ENCODE results near the gene TESK2.
A peak's percentile ranks its signal among the peaks of the same experiment; 100 is the strongest.

TESK2 gene, protein sequence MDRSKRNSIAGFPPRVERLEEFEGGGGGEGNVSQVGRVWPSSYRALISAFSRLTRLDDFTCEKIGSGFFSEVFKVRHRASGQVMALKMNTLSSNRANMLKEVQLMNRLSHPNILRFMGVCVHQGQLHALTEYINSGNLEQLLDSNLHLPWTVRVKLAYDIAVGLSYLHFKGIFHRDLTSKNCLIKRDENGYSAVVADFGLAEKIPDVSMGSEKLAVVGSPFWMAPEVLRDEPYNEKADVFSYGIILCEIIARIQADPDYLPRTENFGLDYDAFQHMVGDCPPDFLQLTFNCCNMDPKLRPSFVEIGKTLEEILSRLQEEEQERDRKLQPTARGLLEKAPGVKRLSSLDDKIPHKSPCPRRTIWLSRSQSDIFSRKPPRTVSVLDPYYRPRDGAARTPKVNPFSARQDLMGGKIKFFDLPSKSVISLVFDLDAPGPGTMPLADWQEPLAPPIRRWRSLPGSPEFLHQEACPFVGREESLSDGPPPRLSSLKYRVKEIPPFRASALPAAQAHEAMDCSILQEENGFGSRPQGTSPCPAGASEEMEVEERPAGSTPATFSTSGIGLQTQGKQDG

DNA sequence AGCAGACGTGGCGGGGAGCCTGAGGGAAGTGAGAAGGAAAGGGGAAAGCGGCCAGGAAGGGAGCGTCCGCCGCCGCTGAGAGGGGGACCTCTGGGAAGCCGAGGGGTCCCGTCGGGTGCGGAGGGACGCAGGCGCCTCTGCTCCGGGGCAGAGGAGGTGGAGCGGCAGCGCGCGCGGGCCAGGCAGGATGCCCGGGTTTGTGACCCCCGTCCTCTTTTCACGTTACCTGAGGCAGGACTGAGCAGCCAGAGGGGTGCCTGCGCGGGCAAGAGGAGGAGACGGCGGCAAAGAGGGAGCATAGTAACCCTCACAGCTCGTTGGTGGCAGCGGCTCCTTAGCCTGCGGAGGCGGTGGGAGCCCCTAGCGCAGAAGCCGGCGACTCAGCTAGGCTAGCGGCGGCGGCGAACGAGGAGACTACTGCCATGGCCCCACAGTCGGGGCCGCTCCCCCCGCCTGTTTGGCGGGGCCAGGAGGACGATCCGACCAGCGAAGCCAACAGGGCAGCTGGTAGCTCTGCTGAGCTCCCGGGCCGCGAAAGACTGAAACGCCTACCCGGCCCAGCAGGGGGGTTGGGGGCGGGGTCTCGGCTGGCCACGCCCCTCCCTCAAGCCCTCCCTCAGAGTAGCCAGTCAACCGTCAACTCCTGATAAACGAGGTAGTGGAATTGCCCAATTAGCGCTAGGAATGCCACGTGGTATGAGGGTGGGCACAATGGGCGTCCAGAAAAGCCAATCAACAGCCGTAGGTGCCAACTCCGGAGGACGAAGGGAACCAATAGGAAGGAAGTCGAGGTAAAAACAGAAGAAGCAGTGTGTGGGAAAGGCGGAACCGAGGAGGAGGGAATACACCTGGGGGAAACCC, at the start of gene TESK2:
TESK2 (minus strand) TSS at position 538 of the 861 bp plus-strand sequence. CDS start 33,378 bp downstream, outside the sequence.
- Histone ChIP-seq H2AFZ (ENCODE audit: low read length) (peak within 1 kb of the TSS; percentile 81), H3F3A (ENCODE audit: low read depth) (no peaks in the 10 kb centered on the region), H3K4me2 (ENCODE audit: low read depth, low read length, poor library complexity, severe bottlenecking) (peak within 1 kb of the TSS; percentile 94), H3K9me2 (replicated peaks; ENCODE audit: low read depth, low read length) (no peaks in the 10 kb centered on the region), H4K20me1 (ENCODE audit: insufficient read depth, low read length, poor library complexity, severe bottlenecking) (no peaks in the 10 kb centered on the region), H3K4me3 (ENCODE audit: low read length, poor library complexity, severe bottlenecking) (peak within 1 kb of the TSS; percentile 83), H3K79me2 (ENCODE audit: insufficient read depth, low read length) (peaks cover 16% of the 10 kb centered on the region), H3K27me3 (ENCODE audit: insufficient read depth, low read length, poor library complexity, severe bottlenecking) (no peaks in the 10 kb centered on the region), H3K9me3 (ENCODE audit: insufficient read depth, low read depth, low read length) (no peaks in the 10 kb centered on the region), H3K36me3 (ENCODE audit: insufficient read depth, low read length) (no peaks in the 10 kb centered on the region), H3K9ac (ENCODE audit: low read depth, low read length, poor library complexity, severe bottlenecking) (peak within 1 kb of the TSS; percentile 83), H3K4me1 (ENCODE audit: insufficient read depth, low read length, poor library complexity, severe bottlenecking) (peaks cover 24% of the 10 kb centered on the region)
- TF ChIP-seq EZH2phosphoT487 (IDR thresholded peaks at IDR 0.05; ENCODE audit: borderline replicate concordance) = no peak
- TF ChIP-seq, protein P1, sequence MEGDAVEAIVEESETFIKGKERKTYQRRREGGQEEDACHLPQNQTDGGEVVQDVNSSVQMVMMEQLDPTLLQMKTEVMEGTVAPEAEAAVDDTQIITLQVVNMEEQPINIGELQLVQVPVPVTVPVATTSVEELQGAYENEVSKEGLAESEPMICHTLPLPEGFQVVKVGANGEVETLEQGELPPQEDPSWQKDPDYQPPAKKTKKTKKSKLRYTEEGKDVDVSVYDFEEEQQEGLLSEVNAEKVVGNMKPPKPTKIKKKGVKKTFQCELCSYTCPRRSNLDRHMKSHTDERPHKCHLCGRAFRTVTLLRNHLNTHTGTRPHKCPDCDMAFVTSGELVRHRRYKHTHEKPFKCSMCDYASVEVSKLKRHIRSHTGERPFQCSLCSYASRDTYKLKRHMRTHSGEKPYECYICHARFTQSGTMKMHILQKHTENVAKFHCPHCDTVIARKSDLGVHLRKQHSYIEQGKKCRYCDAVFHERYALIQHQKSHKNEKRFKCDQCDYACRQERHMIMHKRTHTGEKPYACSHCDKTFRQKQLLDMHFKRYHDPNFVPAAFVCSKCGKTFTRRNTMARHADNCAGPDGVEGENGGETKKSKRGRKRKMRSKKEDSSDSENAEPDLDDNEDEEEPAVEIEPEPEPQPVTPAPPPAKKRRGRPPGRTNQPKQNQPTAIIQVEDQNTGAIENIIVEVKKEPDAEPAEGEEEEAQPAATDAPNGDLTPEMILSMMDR (conservative IDR thresholded peaks at IDR 0.05; ENCODE audit: low read length) = 0 out of 2 replicates have a peak, but pooled peaks have one; percentile 14

DNA sequence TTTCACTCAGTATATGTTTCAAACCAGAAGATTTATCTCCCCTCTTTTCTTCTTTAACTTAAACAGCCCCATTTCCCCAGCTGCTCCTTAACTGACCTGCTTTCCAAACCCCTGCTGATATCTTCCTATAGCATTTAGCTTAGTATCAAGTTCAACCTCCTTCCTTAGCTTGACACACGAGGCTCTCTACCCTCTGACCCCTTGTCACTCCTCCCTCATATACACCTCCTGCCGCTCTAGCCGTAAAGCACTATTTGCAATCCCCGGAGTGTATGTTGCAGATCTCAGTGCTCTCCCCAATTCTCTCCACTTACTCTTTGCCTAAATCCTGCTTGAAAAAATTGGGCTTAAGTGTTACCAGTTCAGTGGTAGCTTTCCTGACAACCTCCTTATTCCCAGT, 45.9 kb upstream of the TESK2 start:
- Histone ChIP-seq H3K4me1 (ENCODE audit: insufficient read depth, low read length, poor library complexity, severe bottlenecking) (peaks cover 19% of the 10 kb centered on the region), H3K36me3 (ENCODE audit: insufficient read depth, low read length) (no peaks in the 10 kb centered on the region), H3K4me3 (ENCODE audit: low read length, poor library complexity, severe bottlenecking) (no peak overlapping the region), H2AFZ (ENCODE audit: low read length) (0 out of 2 replicates have a peak overlapping the region, but pooled peaks have one; percentile 17), H4K20me1 (ENCODE audit: insufficient read depth, low read length, poor library complexity, severe bottlenecking) (no peaks in the 10 kb centered on the region), H3F3A (ENCODE audit: low read depth) (no peaks in the 10 kb centered on the region), H3K79me2 (ENCODE audit: insufficient read depth, low read length) (no peaks in the 10 kb centered on the region), H3K9me2 (replicated peaks; ENCODE audit: low read depth, low read length) (no peaks in the 10 kb centered on the region), H3K9me3 (ENCODE audit: insufficient read depth, low read depth, low read length) (no peaks in the 10 kb centered on the region), H3K4me2 (ENCODE audit: low read depth, low read length, poor library complexity, severe bottlenecking) (peak overlapping the region; percentile 6), H3K9ac (ENCODE audit: low read depth, low read length, poor library complexity, severe bottlenecking) (no peak overlapping the region), H3K27me3 (ENCODE audit: insufficient read depth, low read length, poor library complexity, severe bottlenecking) (no peaks in the 10 kb centered on the region)
- TF ChIP-seq, protein P1 (conservative IDR thresholded peaks at IDR 0.05; ENCODE audit: low read length) = no peak
- no peak for TF ChIP-seq EZH2phosphoT487 (IDR thresholded peaks at IDR 0.05; ENCODE audit: borderline replicate concordance)

DNA sequence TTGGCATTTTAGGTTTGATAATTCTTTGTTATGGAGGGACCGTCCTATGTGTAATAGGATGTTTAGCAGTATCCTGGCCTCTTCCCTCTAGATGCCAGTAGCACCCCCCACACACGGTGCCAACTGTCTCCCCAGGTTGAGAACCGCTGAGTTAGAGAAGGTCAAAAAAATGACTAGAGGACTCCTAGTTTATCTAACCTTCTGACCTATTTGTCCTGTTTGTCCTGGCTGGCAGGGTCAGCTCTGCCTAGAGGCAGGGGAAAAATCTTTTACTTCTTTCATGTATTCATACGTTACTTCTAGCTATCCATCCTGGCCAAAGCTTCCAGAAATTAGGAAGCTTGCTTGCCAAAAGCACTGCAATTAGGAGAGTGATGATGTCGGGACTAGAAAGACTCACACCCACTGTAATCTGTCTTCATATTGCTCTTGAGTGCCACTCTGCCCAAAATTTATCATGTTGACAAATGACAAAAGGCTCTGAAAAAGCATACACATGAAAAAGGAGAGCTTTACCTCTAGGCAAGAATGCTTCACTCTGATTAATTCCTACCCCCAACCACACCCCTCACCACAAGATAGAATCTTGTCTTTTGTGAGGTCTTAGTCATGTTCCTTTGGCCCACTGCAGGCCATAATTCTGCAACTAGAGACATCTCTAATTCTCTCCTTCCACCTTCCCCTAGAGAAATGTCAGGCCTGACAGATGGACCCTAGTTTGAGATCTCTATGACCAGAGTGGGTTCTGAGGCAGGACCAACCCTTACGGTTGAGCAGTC, 45.2 kb upstream of the TESK2 start:
- Histone ChIP-seq H3K4me2 (ENCODE audit: low read depth, low read length, poor library complexity, severe bottlenecking) (peak overlapping the region; percentile 6), H3F3A (ENCODE audit: low read depth) (no peaks in the 10 kb centered on the region), H2AFZ (ENCODE audit: low read length) (no peak overlapping the region)

More for the DNA sequence above, 45.2 kb upstream of the TESK2 start:
- Histone ChIP-seq H3K27me3 (ENCODE audit: insufficient read depth, low read length, poor library complexity, severe bottlenecking) (no peaks in the 10 kb centered on the region), H3K9ac (ENCODE audit: low read depth, low read length, poor library complexity, severe bottlenecking) (no peak overlapping the region), H4K20me1 (ENCODE audit: insufficient read depth, low read length, poor library complexity, severe bottlenecking) (no peaks in the 10 kb centered on the region), H3K36me3 (ENCODE audit: insufficient read depth, low read length) (no peaks in the 10 kb centered on the region), H3K9me2 (replicated peaks; ENCODE audit: low read depth, low read length) (no peaks in the 10 kb centered on the region), H3K9me3 (ENCODE audit: insufficient read depth, low read depth, low read length) (no peaks in the 10 kb centered on the region), H3K4me1 (ENCODE audit: insufficient read depth, low read length, poor library complexity, severe bottlenecking) (peaks cover 17% of the 10 kb centered on the region), H3K4me3 (ENCODE audit: low read length, poor library complexity, severe bottlenecking) (no peak overlapping the region), H3K79me2 (ENCODE audit: insufficient read depth, low read length) (no peaks in the 10 kb centered on the region)
- TF ChIP-seq, protein P1 (conservative IDR thresholded peaks at IDR 0.05; ENCODE audit: low read length) = no peak
- no peak for TF ChIP-seq EZH2phosphoT487 (IDR thresholded peaks at IDR 0.05; ENCODE audit: borderline replicate concordance)
